NOMO-1 treated with dmso at 0.1 percent for 144 hours (cell line): ENCODE data around the gene TRAPPC5.
A peak's percentile ranks its signal among the peaks of the same experiment; 100 is the strongest.
"Not testable (repeated sequence)": the region's sequence is repeated elsewhere in the genome, so short reads cannot be mapped to it uniquely, and the experiment has no call there.

Experiments
- DNase-seq: peaks from one replicate; lab custom pipeline; 2025; ENCODE audit not compliant: unreplicated experiment; lab: John Stamatoyannopoulos, UW

Gene TRAPPC5

GRCh38 chr19:7680606-7681339 is at the start of gene TRAPPC5:
TRAPPC5 (plus strand) TSS chr19:7680833; CDS start chr19:7682254, 1,421 bp downstream.
- peak; percentile 81 for DNase-seq

GRCh38 chr19:7631577-7631976 is 49.1 kb upstream of the TRAPPC5 start:
- DNase-seq = no peak

- DNase-seq = no peak
Measured at GRCh38 chr19:7632340-7633203, 48.1 kb upstream of the TRAPPC5 start.

- no peak for DNase-seq
Measured at GRCh38 chr19:7633698-7634097, 46.9 kb upstream of the TRAPPC5 start, which contains the start of gene PCP2. PCP2 (minus strand) TSS chr19:7633719; CDS start chr19:7633457, 262 bp downstream.

- DNase-seq = no peak
Measured at GRCh38 chr19:7635670-7636069, 45.0 kb upstream of the TRAPPC5 start.

- no peak for DNase-seq
Measured at GRCh38 chr19:7636317-7636690, 44.3 kb upstream of the TRAPPC5 start.

GRCh38 chr19:7636691-7637373 is 43.8 kb upstream of the TRAPPC5 start, which contains the start of gene STXBP2:
STXBP2 (plus strand) TSS chr19:7637110; CDS start chr19:7637150, 40 bp downstream.
- peak; percentile 67 for DNase-seq

- peak; percentile 22 for DNase-seq
Measured at GRCh38 chr19:7637374-7638256, 43.0 kb upstream of the TRAPPC5 start.

GRCh38 chr19:7638802-7639465 is 41.7 kb upstream of the TRAPPC5 start:
- DNase-seq = no peak

GRCh38 chr19:7639863-7640348 is 40.7 kb upstream of the TRAPPC5 start:
- no peak for DNase-seq

- DNase-seq = no peak
Measured at GRCh38 chr19:7640803-7641202, 39.8 kb upstream of the TRAPPC5 start.

GRCh38 chr19:7641290-7642276 is 39.0 kb upstream of the TRAPPC5 start:
- no peak for DNase-seq

GRCh38 chr19:7642295-7643030 is 38.2 kb upstream of the TRAPPC5 start:
- DNase-seq = no peak

GRCh38 chr19:7643031-7643415 is 37.6 kb upstream of the TRAPPC5 start:
- no peak for DNase-seq

GRCh38 chr19:7643629-7644549 is 36.7 kb upstream of the TRAPPC5 start:
- DNase-seq = not testable (repeated sequence)

GRCh38 chr19:7644550-7644877 is 36.1 kb upstream of the TRAPPC5 start:
- no peak for DNase-seq

GRCh38 chr19:7645163-7645562 is 35.5 kb upstream of the TRAPPC5 start:
- peak; percentile 81 for DNase-seq
